ENCODE data around the gene MTHFD1L.
"Not testable (repeated sequence)": the region's sequence is repeated elsewhere in the genome, so short reads cannot be mapped to it uniquely, and the experiment has no call there.

The MTHFD1L gene

GRCh38 chr6:150865406-150866146 lies at the start of gene MTHFD1L:
MTHFD1L (plus strand) TSS chr6:150865702; CDS start chr6:150865823, 121 bp downstream.
- DNase-seq = peak; percentile 60

- not testable (repeated sequence) for DNase-seq
Observed at GRCh38 chr6:150816554-150816953, 48.9 kb upstream of the MTHFD1L start.

DNA sequence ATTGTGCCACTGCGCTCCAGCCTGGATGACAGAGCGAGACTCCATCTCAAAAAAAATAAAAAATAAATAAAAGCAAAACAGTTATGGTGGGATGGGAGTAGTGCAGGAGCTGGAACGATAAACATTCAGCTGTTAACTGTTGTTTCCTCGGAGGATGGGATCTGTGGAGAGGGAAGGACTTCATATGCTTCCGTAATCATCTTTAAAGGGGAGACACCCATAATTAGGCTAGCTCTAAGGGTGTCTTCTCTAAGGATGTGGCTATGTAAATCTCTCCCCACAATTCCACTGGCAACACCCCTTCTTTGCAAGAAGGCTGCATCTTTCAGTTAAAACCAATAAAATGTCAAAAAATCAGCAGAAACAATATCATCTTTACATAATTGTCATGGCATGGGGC lies 42.6 kb upstream of the MTHFD1L start:
- no peak for DNase-seq

GRCh38 chr6:150826788-150827187 lies 38.7 kb upstream of the MTHFD1L start:
- no peak for DNase-seq

DNA sequence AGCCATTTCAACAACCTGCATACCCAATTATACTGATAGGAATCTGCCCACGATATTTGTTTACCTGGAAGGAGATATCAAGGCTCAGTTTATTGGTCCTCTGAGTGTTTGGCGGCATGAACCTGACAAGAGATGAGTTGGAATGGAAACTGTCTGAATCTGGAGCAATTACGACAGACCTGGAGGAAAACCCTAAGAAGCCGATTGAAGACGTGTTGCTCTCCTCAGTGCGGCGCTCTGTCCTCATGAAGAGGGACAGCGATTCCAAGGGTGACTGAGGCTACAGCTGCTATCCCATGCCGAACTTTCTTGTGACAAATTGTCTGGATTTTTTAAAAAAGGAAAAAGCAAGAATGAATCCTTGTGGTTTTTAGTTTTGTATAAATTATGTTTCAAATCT lies 37.4 kb upstream of the MTHFD1L start:
- DNase-seq = not testable (repeated sequence)

- DNase-seq = no peak
Observed at GRCh38 chr6:150830439-150831165, 34.9 kb upstream of the MTHFD1L start.

- DNase-seq = no peak
Observed at GRCh38 chr6:150831577-150831976, 33.9 kb upstream of the MTHFD1L start.

- DNase-seq = no peak
Observed at GRCh38 chr6:150835620-150836019, 29.9 kb upstream of the MTHFD1L start.

- no peak for DNase-seq
Observed at GRCh38 chr6:150840185-150840584, 25.3 kb upstream of the MTHFD1L start.

DNA sequence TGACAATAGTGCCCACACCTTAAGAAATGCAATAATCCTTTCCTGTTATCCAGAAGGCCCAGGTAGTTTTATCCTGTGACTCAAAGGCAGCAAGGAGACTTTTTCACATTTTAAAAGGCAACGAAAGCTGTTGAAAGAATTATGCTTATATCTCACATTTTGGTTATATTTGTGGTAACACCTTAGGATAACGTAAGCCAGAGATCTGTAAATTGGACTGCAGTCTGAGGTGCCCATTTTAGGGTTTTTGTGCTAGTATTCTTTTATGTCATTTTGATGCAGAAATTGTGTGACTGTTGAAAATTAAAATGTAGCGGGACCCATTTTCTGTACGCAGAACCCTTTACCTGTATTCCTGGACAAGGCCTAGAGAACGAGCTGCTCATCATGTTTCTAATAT lies 24.3 kb upstream of the MTHFD1L start:
- no peak for DNase-seq

- DNase-seq = peak; percentile 4
Observed at GRCh38 chr6:150841697-150842096, 23.8 kb upstream of the MTHFD1L start.

DNA sequence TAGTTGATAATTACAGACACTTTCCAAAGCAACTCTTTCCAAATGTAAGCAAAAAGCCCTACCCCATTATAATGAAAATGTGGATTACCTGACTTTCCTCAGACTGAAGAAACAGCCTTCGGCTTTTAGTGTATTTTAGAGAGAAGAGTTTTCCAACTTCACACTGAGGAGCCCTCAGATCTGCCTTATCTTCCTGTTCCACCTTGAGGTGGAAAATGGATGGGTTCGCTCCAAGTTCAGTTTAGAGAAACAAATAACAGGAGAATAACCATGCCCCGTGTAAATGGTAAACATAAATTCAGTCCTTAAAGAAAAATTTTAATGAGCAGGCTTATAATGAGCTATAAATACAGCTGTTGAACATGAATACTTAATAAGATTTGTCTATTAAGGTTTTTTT lies 21.1 kb upstream of the MTHFD1L start:
- DNase-seq = no peak

GRCh38 chr6:150846641-150847040 lies 18.9 kb upstream of the MTHFD1L start:
- no peak for DNase-seq

GRCh38 chr6:150848400-150848799 lies 17.1 kb upstream of the MTHFD1L start:
- no peak for DNase-seq

DNA sequence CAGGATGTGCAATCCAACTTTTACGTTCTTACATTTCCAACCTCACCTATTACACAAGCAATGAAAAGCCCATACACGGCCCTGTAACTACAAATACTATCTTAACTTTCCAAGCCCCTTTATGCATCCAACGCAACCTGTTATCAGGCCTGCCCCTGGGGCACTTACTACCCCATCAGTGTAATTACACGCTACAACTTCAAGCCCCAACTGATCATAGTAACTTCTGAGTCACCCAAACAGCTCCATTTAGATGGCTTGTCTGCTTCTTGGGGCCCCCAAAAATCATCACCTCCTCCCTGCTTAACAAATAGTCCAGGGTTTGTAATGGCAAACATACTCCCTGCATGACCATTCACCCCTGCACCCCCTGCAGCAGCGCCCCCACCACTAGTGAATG lies 11.1 kb upstream of the MTHFD1L start:
- not testable (repeated sequence) for DNase-seq

GRCh38 chr6:150855171-150855570 lies 10.3 kb upstream of the MTHFD1L start:
- DNase-seq = not testable (repeated sequence)

DNA sequence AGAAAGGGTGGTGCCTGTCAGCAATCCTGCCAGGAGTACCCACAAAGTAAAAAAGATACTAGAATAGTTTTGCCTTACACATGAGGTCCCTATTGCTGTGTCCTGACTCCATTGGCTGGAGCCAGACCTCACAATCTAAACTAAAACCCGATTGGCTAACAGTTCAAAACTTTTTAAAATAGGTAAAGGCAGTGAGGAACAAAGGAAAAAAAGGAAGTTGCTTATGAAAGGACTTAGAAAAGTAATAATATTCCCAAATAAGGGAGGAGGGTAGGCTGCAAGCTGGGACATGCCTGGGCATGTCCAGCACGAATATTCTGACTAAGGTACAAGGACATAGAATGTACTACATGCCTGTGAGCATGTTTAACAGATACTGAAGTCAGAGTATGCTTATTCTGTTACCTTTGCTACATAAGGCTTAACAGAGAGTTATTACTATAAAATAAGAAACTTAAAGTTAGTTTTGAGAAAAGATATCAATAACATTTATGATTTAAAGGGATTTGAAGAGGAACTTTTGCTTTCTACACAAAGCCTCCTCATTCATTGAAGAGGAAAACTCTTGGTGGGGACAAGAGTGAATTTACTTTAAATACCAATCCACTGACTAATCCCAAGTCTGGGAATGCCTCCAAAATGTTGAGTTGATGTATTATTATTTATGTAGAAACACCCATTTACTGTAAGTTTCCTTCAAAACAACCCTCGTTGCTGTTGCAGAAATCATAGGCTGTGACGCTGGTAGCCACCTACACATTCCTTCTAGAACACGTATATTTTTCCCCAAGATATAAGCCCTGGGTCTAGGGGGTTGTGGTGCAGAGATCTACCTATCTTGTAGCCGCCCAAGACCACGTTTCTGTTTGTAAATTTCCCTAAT lies 8.2 kb upstream of the MTHFD1L start:
- DNase-seq = peak; percentile 20

DNA sequence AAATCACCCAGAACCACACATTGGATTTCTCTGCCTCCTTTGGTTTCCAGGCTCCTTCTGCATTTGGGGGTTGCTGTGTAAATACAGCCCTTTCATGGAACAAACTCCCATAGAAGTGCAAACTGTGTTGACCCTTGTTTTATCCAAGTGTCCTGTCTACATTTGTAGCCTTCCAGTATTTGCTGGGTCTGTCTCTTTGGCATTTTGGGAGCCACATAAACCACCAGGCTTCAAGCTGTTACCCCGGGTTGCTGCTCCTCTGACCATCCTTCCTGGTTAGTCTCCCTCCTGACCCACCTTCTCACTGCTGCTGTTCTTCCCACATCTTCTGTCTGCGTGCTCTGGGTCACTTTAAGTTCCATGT lies 7.6 kb upstream of the MTHFD1L start:
- DNase-seq = no peak

DNA sequence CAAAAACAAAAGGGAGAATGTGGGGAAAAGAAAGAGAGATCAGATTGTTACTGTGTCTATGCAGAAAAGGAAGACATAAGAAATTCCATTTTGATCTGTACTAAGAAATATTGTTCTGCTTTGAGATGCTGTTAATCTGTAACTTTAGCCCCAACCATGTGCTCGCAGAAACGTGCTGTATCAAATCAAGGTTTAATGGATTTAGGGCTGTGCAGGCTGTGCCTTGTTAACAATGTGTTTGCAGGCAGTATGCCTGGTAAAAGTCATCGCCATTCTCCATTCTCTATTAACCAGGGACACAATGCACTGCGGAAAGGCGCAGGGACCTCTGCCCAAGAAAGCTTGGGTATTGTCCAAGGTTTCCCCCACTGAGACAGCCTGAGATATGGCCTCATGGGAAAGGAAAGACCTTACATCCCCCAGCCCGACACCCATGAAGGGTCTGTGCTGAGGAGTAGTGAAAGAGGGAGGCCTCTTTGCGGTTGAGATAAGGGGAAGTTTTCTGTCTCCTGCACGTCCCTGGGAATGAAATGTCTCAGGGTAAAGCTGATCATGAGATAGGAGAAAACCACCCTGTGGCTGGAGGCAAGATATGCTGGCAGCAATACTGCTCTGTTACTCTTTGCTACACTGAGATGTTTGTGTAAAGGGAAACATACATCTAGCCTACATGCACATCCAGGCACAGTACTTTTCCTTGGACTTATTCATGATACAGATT lies 3.9 kb upstream of the MTHFD1L start:
- DNase-seq = not testable (repeated sequence)

DNA sequence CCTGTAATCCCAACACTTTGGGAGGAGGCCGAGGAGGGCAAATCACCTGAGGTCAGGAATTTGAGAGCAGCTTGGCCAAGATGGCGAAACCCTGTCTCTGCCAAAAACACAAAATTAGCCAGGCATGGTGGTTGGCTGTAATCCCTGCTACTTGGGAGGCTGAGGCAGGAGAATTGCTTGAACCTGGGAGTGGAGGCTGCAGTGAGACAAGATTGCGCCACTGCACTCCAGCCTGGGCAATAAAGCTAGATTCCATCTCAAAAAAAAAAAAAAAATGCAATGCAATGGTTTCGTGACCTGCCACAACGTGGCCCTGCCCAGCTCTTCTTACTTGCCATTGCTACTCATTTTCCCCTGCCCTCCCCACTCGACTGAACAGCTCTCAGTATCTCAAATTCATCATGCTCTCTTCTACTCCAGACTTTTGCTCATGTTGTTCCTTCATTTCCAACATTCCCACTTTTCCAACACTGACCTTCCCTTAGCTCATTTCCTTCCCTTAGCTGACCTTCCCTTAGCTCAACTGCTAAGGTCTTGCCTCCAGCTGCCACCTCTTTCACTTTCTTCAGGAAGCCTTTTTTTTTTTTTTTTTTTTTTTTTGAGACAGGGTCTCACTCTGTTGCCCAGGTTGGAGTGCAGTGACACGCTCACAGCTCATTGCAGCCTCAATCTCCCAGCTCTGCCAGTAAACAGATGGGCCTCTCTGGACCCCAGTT lies 2.1 kb upstream of the MTHFD1L start:
- DNase-seq = no peak

GRCh38 chr6:150865043-150865405 lies 478 bp upstream of the MTHFD1L start:
- no peak for DNase-seq

Measured in NCI-H1105 treated with DMSO at 0.1 percent for 48 hours (cell line).